NCI-H146 (cell line): ENCODE results near the gene CACNA1G.

Experiments
- DNase-seq: peaks from one replicate; lab custom pipeline; 2025; lab: John Stamatoyannopoulos, UW

The CACNA1G gene

DNA sequence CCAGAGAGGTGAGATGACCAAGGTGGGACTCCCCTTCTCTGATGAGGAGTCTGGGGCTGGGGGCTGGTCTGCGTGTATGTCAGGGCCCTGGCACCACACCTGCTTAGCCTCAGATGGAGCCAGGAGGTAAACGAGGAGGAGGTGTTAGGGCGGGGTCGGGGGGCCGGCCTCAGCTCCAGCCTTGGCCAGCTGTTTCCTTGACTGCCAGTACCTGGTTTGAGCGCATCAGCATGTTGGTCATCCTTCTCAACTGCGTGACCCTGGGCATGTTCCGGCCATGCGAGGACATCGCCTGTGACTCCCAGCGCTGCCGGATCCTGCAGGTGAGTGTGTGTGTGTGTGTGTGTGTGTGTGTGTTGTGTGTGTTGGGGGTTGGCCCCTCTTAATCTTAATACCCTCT lies 8.1 kb downstream of the CACNA1G start:
- no peak for DNase-seq

DNA sequence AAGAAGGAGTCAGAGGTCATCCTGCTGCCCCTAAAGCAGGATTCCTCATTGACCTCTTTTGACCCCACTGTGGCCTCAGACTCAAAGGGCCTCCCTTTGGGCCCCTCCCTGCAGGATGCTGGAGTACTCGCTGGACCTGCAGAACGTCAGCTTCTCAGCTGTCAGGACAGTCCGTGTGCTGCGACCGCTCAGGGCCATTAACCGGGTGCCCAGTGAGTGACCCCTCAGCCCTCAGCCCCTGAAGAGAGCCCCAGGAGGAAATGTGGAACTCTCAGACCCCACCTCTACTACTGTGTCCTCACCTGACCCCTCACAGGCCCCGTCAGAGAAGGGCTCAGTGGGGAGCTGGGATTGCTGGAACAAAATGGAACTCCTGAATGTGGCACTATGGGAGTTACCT lies 9.1 kb downstream of the CACNA1G start:
- DNase-seq: no peak

DNA sequence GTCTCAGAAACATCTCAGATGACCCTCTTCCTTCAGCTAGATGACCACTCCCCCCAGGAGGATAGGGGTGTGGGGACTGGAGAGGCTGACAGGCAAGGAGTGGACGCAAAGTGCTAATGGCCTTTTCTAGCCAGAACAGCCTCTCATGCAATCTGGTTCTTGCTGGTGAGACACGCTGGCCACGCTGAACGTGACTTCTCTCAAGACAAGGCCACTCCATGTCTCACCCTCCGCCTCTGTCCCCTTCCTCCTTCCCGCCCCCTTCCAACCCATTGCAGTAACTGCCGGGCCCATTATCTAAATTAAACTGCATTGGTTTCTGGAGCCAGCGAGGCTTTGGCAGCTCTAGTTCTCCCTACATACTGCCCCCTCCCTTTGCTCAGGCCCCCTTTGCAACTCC lies 9.5 kb downstream of the CACNA1G start:
- DNase-seq: no peak

- DNase-seq: no peak
Observed at GRCh38 chr17:50570528-50570927, 10.0 kb downstream of the CACNA1G start.

DNA sequence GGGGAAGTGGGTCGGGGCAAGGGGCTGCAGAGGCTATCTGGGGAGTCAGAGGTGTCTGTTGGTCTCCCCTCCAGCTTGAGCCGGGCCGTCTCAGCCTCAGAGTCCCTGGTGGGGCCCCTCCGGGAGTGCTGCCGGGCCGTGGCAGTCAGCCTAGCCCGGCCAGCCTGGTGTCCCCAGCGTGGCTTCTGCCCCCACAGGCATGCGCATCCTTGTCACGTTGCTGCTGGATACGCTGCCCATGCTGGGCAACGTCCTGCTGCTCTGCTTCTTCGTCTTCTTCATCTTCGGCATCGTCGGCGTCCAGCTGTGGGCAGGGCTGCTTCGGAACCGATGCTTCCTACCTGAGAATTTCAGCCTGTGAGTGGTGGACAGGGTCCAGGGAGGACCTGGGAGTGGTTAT lies 11.2 kb downstream of the CACNA1G start:
- no peak for DNase-seq

GRCh38 chr17:50572541-50572940 lies 12.0 kb downstream of the CACNA1G start:
- DNase-seq: no peak

- DNase-seq: no peak
Observed at GRCh38 chr17:50573866-50574611, 13.5 kb downstream of the CACNA1G start.

- DNase-seq: peak; percentile 71
Observed at GRCh38 chr17:50575581-50576210, 15.2 kb downstream of the CACNA1G start.

DNA sequence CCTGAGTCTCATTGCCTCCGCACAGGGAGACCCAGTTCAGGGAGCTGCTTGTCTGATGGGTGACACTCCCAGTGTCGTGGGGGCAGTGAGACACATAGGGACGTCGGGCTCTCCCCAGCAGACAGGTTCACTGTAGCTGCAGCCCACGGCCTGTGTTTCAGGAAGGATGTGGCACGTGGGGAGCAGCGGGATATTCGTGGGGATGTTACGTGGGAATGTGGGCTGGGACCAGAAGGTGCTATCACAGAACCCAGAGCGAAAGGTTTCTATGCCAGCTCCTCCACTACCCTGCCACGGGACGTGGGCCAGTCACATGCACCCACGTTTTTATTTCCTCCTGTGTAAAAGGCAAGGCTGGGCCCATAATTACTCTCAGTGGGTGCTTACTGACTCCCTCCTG lies 16.3 kb downstream of the CACNA1G start:
- no peak for DNase-seq

DNA sequence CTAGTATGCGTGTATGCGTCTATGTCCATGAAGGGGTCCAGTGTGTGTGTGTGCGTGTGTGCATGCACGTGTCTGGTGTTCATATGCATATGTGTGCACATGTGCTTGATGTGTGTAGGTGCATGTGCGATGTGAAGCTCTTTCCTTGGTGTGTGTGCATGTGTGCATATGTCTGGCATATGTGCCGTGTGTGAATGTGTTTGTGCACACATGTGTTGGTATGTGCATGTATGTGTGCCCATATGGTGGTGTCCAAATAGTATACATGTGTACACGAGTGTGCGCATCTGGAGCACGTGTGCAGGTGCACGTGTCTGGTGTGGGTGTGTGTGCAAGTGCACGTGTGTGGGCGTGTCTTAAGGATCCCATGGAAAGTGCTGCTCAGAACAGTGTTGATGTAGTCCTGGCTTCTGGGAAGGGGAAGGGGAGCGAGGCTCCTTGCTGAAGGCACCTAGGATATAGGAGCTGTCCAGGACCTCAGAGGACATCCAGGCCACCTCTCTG lies 17.0 kb downstream of the CACNA1G start:
- DNase-seq: no peak

GRCh38 chr17:50578173-50578572 lies 17.7 kb downstream of the CACNA1G start:
- DNase-seq: no peak

DNA sequence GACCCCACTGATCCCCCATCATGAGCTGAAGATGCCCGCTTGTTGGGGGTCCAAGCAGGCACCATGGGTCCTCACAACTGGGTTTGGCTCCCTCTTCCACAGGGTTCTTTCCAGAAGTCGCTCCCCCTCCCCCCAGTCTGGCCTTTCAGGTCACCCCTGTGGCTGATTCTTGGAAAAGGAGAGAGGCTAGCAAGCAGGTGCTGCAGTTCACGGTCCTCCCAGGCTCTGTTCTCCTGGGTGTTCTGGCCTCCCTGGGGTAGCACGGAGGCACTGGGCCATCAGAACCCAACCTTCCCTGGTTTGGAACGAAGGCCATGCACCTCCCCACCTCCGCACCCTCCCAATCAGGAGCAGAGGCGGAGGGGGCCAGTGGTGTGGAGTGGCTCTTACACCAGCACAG lies 18.9 kb downstream of the CACNA1G start:
- DNase-seq: no peak

DNA sequence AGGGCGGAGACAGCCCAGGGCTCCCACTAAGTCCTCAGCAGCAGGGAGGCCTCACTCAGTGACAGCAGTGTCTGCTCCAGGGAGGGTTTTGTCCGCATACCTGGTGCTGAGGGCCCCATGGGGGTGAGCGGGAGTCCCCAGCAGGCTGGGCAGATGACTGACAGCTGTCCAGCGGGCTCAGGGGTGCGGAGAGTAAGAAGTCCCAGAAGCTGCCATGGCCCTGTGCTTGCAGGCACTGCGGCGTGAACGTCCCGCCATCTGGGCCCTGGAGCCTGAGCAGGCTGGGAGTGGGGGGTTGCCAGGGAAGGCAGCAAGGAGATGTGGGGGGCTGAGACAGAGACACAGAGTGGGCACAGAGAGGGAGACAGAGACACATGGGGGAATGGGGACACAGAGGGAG lies 20.1 kb downstream of the CACNA1G start:
- no peak for DNase-seq

GRCh38 chr17:50581316-50581715 lies 20.8 kb downstream of the CACNA1G start:
- peak; percentile 42 for DNase-seq

DNA sequence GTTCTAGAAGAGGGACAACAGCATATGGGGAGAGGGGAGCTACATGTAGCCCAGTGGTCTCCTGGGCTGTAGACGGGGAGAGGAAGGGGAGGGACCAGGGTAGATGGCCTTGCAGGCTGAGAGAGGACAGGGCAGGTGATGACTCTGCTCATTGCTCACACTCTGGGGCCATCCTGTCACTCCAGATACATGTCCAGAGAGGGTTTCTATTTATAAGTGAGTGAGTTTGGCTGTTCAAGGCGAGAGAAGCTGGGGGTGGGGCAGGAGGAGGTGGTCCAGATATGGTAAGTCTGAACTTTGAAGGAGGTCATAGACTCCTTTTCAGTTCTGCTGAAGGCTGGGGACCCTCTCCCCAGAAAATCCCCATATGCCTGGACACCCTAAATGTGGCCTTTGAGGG lies 22.2 kb downstream of the CACNA1G start:
- DNase-seq: no peak

- DNase-seq: no peak
Observed at GRCh38 chr17:50583641-50584040, 23.1 kb downstream of the CACNA1G start.

DNA sequence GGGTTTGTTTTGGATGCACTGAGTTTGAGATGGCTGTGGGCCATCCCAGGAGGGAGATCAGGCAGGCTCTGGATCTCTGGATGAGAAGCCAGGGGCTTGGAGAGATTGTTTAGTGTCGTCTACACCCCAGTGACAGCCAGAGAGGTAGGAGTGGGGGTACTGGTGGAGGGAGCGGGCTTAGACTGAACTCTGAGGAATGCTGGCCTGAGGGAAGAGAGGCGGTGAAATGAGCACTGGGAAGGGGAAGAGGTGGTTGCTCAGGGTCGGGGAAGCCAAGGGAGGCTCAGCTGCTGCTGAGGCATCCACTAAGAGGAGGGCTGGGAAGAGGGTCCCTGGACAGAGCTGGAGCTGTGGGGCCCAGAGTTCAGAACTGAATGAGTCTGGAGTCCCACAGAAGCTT lies 23.6 kb downstream of the CACNA1G start:
- no peak for DNase-seq

GRCh38 chr17:50584749-50585148 lies 24.2 kb downstream of the CACNA1G start:
- no peak for DNase-seq

DNA sequence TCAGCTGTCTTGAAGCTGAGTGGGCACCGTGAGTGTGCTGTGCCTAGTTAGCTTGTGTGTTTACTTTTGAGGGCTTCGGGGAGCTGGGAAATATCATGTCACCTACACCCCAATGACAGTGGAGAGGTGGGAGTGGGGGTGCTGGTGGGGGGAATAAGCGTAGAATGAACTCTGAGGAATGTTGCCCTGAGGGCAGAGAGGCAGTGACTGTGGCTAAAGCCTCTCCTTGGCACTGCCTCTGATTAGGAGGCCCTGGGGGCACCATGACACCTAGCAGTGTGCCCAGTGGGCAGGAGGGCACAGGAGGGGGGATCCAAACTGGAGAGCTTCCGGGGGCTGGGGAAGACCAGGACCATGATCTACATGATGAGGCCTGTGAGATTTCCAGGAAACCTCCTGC lies 24.8 kb downstream of the CACNA1G start:
- DNase-seq: no peak

DNA sequence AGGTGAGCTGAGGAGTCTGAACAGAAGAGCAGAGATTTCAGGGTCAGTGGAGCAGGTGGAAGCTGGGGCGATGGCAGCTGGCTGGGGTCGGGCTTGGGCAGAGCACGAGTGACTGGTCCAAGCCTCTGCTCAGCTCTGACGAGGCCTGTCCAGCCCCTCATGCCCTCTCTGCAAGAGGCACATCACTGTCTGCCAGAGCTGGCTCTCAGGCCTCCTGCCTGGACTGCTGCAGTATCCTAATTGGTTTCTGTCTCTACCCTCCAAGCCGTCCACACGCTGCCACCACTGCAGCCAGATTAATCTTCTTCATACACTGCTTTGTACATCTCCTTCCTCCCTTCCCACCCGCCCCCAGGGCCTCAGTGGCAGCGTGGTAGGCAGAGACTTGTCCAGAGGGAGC lies 25.4 kb downstream of the CACNA1G start:
- DNase-seq: no peak

GRCh38 chr17:50586421-50587247 lies 26.1 kb downstream of the CACNA1G start:
- DNase-seq: no peak

- DNase-seq: no peak
Observed at GRCh38 chr17:50587571-50587970, 27.1 kb downstream of the CACNA1G start.
